Tibial artery (tissue), 4 donors: ENCODE results near the gene IGIP.

Experiments
- DNase-seq, 2 donors: peaks; one replicate each; pipeline ENCODE4 v3.0.0-alpha.2; 2019
- H3K27ac ChIP-seq, 2 donors: fragments of 200-600 bp; sonication (generic) in 1 of 2; 1 replicate in 1 of 2; 2 replicates in 1 of 2; pipeline ENCODE4 v1.5.1; 2018 to 2019; ENCODE audit warnings: mild to moderate bottlenecking in 1 of 2
- H3K27me3 ChIP-seq, 2 donors: fragments of 200-600 bp; sonication (generic) in 1 of 2; one replicate each; pipeline versions ENCODE4 v1.5.1 to v1.6.0; 2016 to 2019
- H3K36me3 ChIP-seq, 3 donors: fragments of 200-600 bp; sonication (generic) in 2 of 3; one replicate each; pipeline ENCODE4 v1.5.1; 2016 to 2019; ENCODE audit warnings: mild to moderate bottlenecking in 2 of 3
- H3K4me1 ChIP-seq, 4 donors: fragments of 200-600 bp; sonication (generic) in 2 of 4; 1 replicate in 3 of 4; 2 replicates in 1 of 4; pipeline ENCODE4 v1.5.1; 2016 to 2019
- H3K4me3 ChIP-seq, 2 donors: fragments of 200-600 bp; sonication (generic) in 1 of 2; 1 replicate in 1 of 2; 2 replicates in 1 of 2; pipeline ENCODE4 v1.5.1; 2018 to 2019; ENCODE audit warnings: mild to moderate bottlenecking in 2 of 2
- H3K9me3 ChIP-seq, 3 donors: fragments of 200-600 bp; sonication (generic) in 1 of 3; one replicate each; pipeline ENCODE4 v1.5.1; 2016 to 2019
- intact Hi-C: fragments of 100-400 bp; cut with DNase I; formaldehyde crosslinking; loops from one replicate; pipeline ENCODE4 v1.15.0; 2023; ENCODE audit warnings: low total_unique reads
- TF ChIP-seq, protein P1 (sequence below), 2 experiments: fragments of 200-600 bp in 1 of 2; fragments of 450-650 bp in 1 of 2; IDR thresholded peaks; one replicate each; pipeline ENCODE4 v1.5.1; 2017 to 2019; ENCODE audit warnings: antibody characterized with exemption in 2 of 2, mild to moderate bottlenecking in 1 of 2, moderate library complexity in 1 of 2

IGIP gene

DNA sequence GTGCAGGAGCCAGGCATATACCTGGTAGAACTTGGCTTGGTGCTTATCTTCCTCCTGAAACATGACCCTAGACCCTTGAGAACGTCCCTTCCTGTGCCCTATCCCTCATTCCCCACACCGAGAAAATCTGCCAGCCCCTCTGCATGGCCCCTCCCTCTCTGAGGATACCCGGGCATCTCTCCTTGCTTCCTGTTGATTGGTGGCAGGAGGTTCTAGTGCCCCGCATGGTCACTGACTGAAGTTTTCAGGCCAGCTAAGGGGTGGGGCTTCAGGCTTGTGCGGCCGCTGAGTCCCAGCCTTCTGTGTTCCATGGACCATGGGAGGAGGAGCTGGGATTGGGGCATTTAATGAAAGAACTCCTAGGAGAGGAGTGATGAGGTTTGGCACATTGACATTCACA lies 22.8 kb downstream of the IGIP start:
- intact Hi-C loops, result no loop called here
- no peaks in the 10 kb centered on the region for H3K9me3 ChIP-seq
- peaks cover 0 to 28% (median 14%) of the 10 kb centered on the region in 4 donors for H3K4me1 ChIP-seq
- no peak overlapping the region for H3K27ac ChIP-seq
- H3K36me3 ChIP-seq, result no peaks in the 10 kb centered on the region
- no peaks in the 10 kb centered on the region for H3K27me3 ChIP-seq
- no peak overlapping the region for H3K4me3 ChIP-seq
- TF ChIP-seq, protein P1, sequence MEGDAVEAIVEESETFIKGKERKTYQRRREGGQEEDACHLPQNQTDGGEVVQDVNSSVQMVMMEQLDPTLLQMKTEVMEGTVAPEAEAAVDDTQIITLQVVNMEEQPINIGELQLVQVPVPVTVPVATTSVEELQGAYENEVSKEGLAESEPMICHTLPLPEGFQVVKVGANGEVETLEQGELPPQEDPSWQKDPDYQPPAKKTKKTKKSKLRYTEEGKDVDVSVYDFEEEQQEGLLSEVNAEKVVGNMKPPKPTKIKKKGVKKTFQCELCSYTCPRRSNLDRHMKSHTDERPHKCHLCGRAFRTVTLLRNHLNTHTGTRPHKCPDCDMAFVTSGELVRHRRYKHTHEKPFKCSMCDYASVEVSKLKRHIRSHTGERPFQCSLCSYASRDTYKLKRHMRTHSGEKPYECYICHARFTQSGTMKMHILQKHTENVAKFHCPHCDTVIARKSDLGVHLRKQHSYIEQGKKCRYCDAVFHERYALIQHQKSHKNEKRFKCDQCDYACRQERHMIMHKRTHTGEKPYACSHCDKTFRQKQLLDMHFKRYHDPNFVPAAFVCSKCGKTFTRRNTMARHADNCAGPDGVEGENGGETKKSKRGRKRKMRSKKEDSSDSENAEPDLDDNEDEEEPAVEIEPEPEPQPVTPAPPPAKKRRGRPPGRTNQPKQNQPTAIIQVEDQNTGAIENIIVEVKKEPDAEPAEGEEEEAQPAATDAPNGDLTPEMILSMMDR (IDR thresholded peaks at IDR 0.05), result no peak
- peak in 1 of 2 donors; percentile 64 for DNase-seq

DNA sequence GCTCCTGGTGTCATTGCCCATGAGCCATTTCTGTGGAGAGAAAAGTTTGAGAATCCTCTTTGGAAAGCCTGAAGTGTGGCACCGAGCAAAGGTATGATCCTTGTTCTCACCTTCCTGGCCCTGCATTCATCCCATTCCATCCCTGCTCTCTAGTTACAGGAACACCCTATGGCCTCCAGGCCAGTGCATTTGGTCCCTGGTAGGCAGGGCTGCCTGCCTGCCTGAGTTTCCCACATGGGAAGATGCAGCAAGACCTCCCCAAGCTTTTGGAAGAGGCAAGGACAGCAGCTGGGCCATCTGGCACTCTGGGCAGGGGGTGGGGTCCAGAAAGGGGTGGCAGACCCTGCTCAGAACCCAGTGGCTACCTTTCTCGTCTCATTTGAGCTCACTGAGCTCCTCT lies 24.5 kb downstream of the IGIP start:
- H3K36me3 ChIP-seq, result no peaks in the 10 kb centered on the region
- intact Hi-C loops, result loop anchor here (10.0 kb wide), 1 partner anchor 45 kb away; no protein-coding TSS in a partner anchor
- H3K4me1 ChIP-seq, result peaks cover 0 to 25% (median 13%) of the 10 kb centered on the region in 4 donors
- peak in 1 of 2 donors; percentile 23 for DNase-seq
- no peaks in the 10 kb centered on the region for H3K9me3 ChIP-seq
- no peak overlapping the region for H3K4me3 ChIP-seq
- H3K27ac ChIP-seq, result no peak overlapping the region
- TF ChIP-seq, protein P1 (IDR thresholded peaks at IDR 0.05), result no peak
- no peaks in the 10 kb centered on the region for H3K27me3 ChIP-seq

DNA sequence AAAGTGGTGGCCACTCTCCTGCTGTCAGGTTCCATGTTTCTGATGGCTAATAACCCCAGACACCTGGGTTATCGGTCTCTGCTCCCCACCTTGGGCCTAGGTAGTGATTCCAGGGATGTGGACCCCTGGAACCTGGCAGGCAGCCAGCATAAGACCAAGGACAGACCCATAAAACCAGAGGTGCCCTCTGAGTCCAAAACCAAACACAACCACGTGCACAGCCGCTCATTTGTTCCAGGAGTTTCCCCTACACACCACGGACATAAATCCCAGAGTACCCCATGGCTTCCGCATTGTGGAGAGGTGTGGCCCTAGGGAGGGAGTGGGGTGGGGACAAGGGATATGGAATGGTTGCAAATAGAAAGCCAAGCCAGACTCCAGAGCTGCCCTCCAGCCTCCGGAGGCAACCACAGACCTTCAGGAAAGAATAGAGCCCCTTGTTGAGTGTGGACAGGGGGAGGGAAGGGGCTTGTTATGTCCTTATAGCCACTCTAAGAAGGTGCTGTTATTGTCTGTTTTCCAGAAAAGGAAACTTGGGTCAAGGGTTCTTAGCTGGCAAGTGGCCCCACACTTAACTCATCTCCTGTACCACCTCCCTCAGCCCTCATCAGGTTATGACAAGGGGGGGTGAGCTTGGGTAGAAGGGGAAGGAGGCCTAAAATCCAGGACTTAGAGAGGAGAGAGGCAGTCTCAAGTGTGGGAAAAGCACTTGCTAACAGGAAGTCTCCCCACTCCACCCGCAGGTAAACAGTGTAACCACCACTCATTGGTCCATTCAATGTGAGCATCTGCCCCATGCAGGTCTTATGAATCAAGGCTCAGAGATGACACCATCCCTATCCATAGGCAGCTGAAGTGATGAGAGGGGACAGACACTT lies 25.6 kb downstream of the IGIP start:
- Histone ChIP-seq H3K27me3 (no peaks in the 10 kb centered on the region), H3K9me3 (no peaks in the 10 kb centered on the region), H3K27ac (no peak overlapping the region), H3K4me1 (peaks cover 0 to 16% (median 2%) of the 10 kb centered on the region in 4 donors), H3K36me3 (no peaks in the 10 kb centered on the region), H3K4me3 (no peak overlapping the region)
- intact Hi-C loops, result loop anchor here (10.0 kb wide), 1 partner anchor 47 kb away; no protein-coding TSS in a partner anchor
- TF ChIP-seq, protein P1 (IDR thresholded peaks at IDR 0.05), result no peak
- peak in 1 of 2 donors; percentile 53 for DNase-seq

DNA sequence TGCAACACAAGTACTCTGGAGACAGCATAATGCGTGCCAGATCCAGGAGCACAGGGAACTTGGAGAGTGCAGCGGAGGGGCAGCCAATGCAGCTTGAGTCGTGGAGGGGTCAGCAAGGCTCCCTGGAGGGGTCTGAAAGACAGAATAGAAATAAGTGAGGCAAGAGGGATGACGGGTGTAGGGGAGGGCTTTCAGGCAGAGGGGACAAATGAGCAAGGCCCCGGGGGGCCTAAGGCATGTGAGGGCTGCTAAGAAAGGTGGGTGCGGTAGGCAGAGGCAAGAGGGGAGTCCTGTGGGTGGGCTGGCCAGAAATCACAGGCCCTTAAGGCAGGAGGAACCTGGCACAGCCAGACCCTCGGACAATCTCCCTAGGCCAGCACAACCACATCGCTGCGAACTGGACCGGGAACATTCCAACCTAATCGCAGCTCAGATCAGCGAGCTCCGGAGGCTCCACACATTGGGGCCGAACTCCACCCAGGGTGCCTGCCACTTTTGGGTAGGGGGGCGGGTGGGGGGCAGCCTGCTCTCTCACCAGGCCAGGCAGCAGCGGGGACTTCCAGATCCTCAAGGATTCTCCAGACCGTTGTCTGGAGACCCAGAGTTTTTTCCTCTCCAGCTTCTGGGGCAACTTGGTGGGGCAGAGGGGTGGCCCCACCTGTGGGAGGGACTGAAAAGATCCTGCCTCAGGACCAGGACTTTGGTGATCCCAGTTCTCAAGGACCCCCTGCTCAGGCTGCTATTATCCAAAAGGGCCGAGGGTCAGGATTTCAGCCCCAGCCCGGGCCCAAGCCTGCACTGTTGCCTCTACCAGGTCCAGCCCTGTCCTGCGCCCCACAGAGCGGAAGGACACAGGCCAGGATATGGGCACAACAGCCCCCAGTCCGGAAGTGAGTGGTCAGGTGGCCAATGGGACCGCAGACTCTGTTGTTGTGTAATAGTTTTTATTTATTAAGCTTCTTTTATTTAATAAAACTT lies 26.6 kb downstream of the IGIP start:
- TF ChIP-seq, protein P1 (IDR thresholded peaks at IDR 0.05), result no peak
- H3K27ac ChIP-seq, result no peak overlapping the region
- peaks cover 0 to 20% (median under 1%) of the 10 kb centered on the region in 4 donors for H3K4me1 ChIP-seq
- H3K27me3 ChIP-seq, result no peaks in the 10 kb centered on the region
- no peaks in the 10 kb centered on the region for H3K9me3 ChIP-seq
- no peaks in the 10 kb centered on the region for H3K36me3 ChIP-seq
- no peak overlapping the region for H3K4me3 ChIP-seq
- intact Hi-C loops, result loop anchor here (10.0 kb wide), 1 partner anchor 48 kb away; no protein-coding TSS in a partner anchor
- peak in 1 of 2 donors; percentile 48 for DNase-seq

DNA sequence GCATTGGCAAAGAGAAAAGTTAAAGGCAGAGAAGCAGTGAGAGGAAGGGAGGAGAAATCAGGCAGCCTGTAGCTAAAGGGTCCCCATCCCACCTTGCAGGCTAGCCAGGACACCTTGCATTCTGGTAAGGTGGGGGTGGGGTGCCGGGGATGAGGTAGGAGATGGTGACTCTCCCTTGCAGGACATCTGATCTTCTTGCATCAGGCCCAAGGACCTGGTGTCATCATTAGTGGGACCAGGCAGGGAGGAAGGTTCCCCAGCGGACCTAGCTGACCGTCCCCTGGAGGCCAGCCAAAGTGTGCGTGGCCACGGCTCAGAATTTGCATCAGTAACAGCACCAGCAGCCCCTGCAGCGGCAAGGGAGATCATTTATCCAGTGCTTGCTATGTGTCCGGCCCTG lies 27.5 kb downstream of the IGIP start:
- Histone ChIP-seq H3K9me3 (no peaks in the 10 kb centered on the region), H3K4me3 (no peak overlapping the region), H3K4me1 (peaks cover 0 to 25% (median 4%) of the 10 kb centered on the region in 4 donors), H3K27ac (no peak overlapping the region), H3K36me3 (no peaks in the 10 kb centered on the region), H3K27me3 (no peaks in the 10 kb centered on the region)
- DNase-seq, result peak in 1 of 2 donors; percentile 39
- intact Hi-C loops, result loop anchor here (10.0 kb wide), 1 partner anchor 48 kb away; no protein-coding TSS in a partner anchor
- TF ChIP-seq, protein P1 (IDR thresholded peaks at IDR 0.05), result no peak
